PC-9 (cell line): ENCODE data around the gene PCDH8.

Experiments
- CTCF ChIP-seq: fragments of 200-600 bp; sonication (generic); conservative IDR thresholded peaks from 2 replicates; pipeline ENCODE4 v1.6.1; 2017; ENCODE audit warnings: mixed run types, antibody characterized with exemption, mild to moderate bottlenecking, moderate library complexity
- EZH2 ChIP-seq: fragments of 200-600 bp; sonication (generic); IDR thresholded peaks from 2 replicates; pipeline ENCODE4 v1.8.0; 2017; ENCODE audit warnings: antibody characterized with exemption, low read depth

GRCh38 chr13:52809310-52809769, 39.1 kb downstream of the PCDH8 start:
- TF ChIP-seq EZH2 = no peak
- TF ChIP-seq CTCF = peak; percentile 79
